Vagina (tissue), 2 donors: Measurements from ENCODE around the gene NCAPG2. TPM values are rescaled to one million over a fixed set of nuclear protein-coding genes. Genes with fewer than 3 reads are reported as not detected.

Experiments used
- DNase-seq, 2 donors: peaks; one replicate each; pipeline ENCODE4 v3.0.0-alpha.2; 2017; ENCODE audit errors: extremely low spot score in 2 of 2
- H3K27ac ChIP-seq: fragments of 200-600 bp; sonication (generic); one replicate; pipeline ENCODE4 v1.5.1; 2019
- H3K27me3 ChIP-seq: fragments of 200-600 bp; sonication (generic); one replicate; pipeline ENCODE4 v1.5.1; 2019
- H3K36me3 ChIP-seq, 2 donors: fragments of 200-600 bp; sonication (generic); one replicate each; pipeline ENCODE4 v1.5.1; 2017 to 2019
- H3K4me1 ChIP-seq: fragments of 200-600 bp; sonication (generic); one replicate; pipeline ENCODE4 v1.5.1; 2019
- H3K4me3 ChIP-seq, 2 donors: fragments of 200-600 bp; sonication (generic); 1 replicate in 1 of 2; 2 replicates in 1 of 2; pipeline ENCODE4 v1.5.1; 2016 to 2019
- H3K9me3 ChIP-seq: fragments of 200-600 bp; sonication (generic); one replicate; pipeline ENCODE4 v1.5.1; 2019
- POLR2A ChIP-seq, 2 donors: fragments of 450-650 bp; IDR thresholded peaks; one replicate each; pipeline ENCODE4 v1.6.1; 2017; ENCODE audit warnings: antibody characterized with exemption in 2 of 2, mild to moderate bottlenecking in 2 of 2, moderate library complexity in 2 of 2
- POLR2AphosphoS5 ChIP-seq, 2 donors: sonication (generic); formaldehyde crosslinking; IDR thresholded peaks; one replicate each; pipeline ENCODE4 v1.9.0; 2017; ENCODE audit warnings: antibody characterized with exemption in 2 of 2, mild to moderate bottlenecking in 2 of 2, low read depth in 1 of 2; ENCODE audit not compliant: insufficient read depth in 1 of 2
- intact Hi-C: fragments of 100-400 bp; cut with DNase I; formaldehyde crosslinking; loops from one replicate; pipeline ENCODE4 v1.15.1; 2023
- total RNA-seq: library from RNA; depleted of rRNA; stranded (reverse); fragments of >200 nt; gene quantifications from one replicate; pipeline ENCODE4 v1.2.3, GENCODE V29; 2016
- TF ChIP-seq, protein P1 (sequence below), 3 experiments: fragments of 450-650 bp in 2 of 3; fragments of 200-600 bp in 1 of 3; sonication (generic) in 1 of 3; IDR thresholded peaks; one replicate each; pipeline ENCODE4 v1.5.1; 2017 to 2019; ENCODE audit warnings: antibody characterized with exemption in 3 of 3, mild to moderate bottlenecking in 2 of 3, moderate library complexity in 2 of 3

Gene NCAPG2
- total RNA-seq, 1 donor from 2014 or later = 9.6 TPM

DNA sequence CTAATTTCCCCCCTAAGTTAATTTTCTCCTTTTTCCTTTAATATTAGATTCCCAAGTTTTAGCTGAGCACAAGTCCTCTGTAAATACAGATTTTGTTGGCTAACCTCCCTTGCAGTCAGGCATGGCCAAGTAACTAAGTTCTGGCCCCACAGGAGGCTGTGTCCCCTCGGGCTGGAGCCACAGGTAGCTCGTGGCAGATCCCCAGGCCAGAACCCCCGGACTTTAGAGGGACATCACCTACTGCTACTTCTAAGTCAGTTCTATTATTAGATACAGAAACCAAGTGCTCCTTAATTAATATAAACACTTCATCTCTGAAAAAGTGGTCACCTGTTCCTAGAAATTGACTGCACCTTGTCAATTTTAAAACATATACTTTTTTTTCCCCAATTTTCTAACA is 46.1 kb upstream of the NCAPG2 start:
- Histone ChIP-seq H3K4me3 (no peak overlapping the region), H3K27ac (no peak overlapping the region), H3K9me3 (no peaks in the 10 kb centered on the region), H3K27me3 (no peaks in the 10 kb centered on the region), H3K4me1 (no peaks in the 10 kb centered on the region), H3K36me3 (peaks cover 0 to 49% of the 10 kb centered on the region in 2 donors)
- intact Hi-C loops = no loop called here
- DNase-seq = peak in 1 of 2 donors; percentile 12
- TF ChIP-seq POLR2AphosphoS5 (IDR thresholded peaks at IDR 0.05; ENCODE audit: insufficient read depth in 1 of 2, low read depth in 1 of 2) (no peak), POLR2A (IDR thresholded peaks at IDR 0.05) (no peak)
- TF ChIP-seq, protein P1, sequence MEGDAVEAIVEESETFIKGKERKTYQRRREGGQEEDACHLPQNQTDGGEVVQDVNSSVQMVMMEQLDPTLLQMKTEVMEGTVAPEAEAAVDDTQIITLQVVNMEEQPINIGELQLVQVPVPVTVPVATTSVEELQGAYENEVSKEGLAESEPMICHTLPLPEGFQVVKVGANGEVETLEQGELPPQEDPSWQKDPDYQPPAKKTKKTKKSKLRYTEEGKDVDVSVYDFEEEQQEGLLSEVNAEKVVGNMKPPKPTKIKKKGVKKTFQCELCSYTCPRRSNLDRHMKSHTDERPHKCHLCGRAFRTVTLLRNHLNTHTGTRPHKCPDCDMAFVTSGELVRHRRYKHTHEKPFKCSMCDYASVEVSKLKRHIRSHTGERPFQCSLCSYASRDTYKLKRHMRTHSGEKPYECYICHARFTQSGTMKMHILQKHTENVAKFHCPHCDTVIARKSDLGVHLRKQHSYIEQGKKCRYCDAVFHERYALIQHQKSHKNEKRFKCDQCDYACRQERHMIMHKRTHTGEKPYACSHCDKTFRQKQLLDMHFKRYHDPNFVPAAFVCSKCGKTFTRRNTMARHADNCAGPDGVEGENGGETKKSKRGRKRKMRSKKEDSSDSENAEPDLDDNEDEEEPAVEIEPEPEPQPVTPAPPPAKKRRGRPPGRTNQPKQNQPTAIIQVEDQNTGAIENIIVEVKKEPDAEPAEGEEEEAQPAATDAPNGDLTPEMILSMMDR (IDR thresholded peaks at IDR 0.05) = no peak

DNA sequence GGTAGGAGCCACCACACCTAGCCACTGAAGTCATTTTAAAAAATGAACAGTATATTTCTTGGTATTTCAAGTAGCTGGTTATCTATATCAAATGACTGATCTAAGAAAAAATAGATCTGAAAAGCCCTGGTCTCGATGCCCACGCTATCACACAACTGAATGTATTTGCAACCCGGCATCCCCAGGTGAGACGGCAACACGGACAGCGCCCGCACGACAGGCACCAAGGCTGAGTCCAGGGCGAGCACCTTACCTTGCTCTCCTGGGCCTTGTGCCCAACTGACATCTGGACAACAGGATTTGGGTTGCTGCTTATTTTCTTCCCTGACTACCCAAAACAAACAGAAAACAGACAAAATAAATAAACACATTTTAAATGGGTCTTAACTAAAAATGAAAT is 44.8 kb upstream of the NCAPG2 start:
- intact Hi-C loops = no loop called here
- TF ChIP-seq POLR2AphosphoS5 (IDR thresholded peaks at IDR 0.05; ENCODE audit: insufficient read depth in 1 of 2, low read depth in 1 of 2) (no peak), POLR2A (IDR thresholded peaks at IDR 0.05) (no peak)
- TF ChIP-seq, protein P1 (IDR thresholded peaks at IDR 0.05) = no peak
- H3K9me3 ChIP-seq = no peaks in the 10 kb centered on the region
- H3K27me3 ChIP-seq = no peaks in the 10 kb centered on the region
- no peaks in the 10 kb centered on the region for H3K4me1 ChIP-seq
- peak in 1 of 2 donors; percentile 43 for DNase-seq
- no peak overlapping the region for H3K27ac ChIP-seq
- no peak overlapping the region for H3K4me3 ChIP-seq
- peaks cover 0 to 42% of the 10 kb centered on the region in 2 donors for H3K36me3 ChIP-seq

DNA sequence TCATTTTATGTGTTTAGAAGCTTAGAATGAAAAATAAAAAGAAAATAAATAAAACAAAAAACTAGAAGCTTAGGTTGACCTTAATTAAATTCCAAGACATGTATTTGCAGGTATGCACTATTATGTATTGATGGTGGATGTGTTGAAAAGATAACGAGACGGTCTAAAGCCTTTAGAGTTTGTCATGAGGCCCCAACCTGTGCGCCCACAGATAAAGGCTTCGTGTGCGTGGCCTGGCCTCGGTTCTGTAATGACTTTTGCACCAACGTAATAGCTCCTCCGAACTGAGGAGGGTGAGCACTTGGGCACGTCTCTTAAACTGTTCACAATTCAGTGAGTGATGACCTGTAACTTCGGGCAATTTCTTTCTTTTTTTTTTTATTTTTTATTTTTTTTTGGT is 43.7 kb upstream of the NCAPG2 start:
- H3K27me3 ChIP-seq = no peaks in the 10 kb centered on the region
- H3K9me3 ChIP-seq = no peaks in the 10 kb centered on the region
- intact Hi-C loops = no loop called here
- no peak overlapping the region for H3K27ac ChIP-seq
- peaks cover 0 to 40% of the 10 kb centered on the region in 2 donors for H3K36me3 ChIP-seq
- TF ChIP-seq POLR2A (IDR thresholded peaks at IDR 0.05) (no peak), POLR2AphosphoS5 (IDR thresholded peaks at IDR 0.05; ENCODE audit: insufficient read depth in 1 of 2, low read depth in 1 of 2) (no peak)
- TF ChIP-seq, protein P1 (IDR thresholded peaks at IDR 0.05) = no peak
- H3K4me1 ChIP-seq = no peaks in the 10 kb centered on the region
- DNase-seq = peak in 1 of 2 donors; percentile 14
- H3K4me3 ChIP-seq = no peak overlapping the region

GRCh38 chr7:158747408-158747807 is 42.8 kb upstream of the NCAPG2 start:
- H3K36me3 ChIP-seq = peaks cover 0 to 50% of the 10 kb centered on the region in 2 donors
- intact Hi-C loops = no loop called here
- no peaks in the 10 kb centered on the region for H3K9me3 ChIP-seq

GRCh38 chr7:158746957-158747356 is 42.4 kb upstream of the NCAPG2 start:
- intact Hi-C loops = no loop called here
- Histone ChIP-seq H3K27me3 (no peaks in the 10 kb centered on the region), H3K4me1 (no peaks in the 10 kb centered on the region), H3K27ac (no peak overlapping the region), H3K4me3 (no peak overlapping the region), H3K9me3 (no peaks in the 10 kb centered on the region), H3K36me3 (peaks cover 0 to 54% of the 10 kb centered on the region in 2 donors)
- DNase-seq = peak in 1 of 2 donors; percentile 14
- TF ChIP-seq, protein P1 (IDR thresholded peaks at IDR 0.05) = no peak
- no peak for TF ChIP-seq POLR2A (IDR thresholded peaks at IDR 0.05)
- no peak for TF ChIP-seq POLR2AphosphoS5 (IDR thresholded peaks at IDR 0.05; ENCODE audit: insufficient read depth in 1 of 2, low read depth in 1 of 2)

More at GRCh38 chr7:158747408-158747807, 42.8 kb upstream of the NCAPG2 start:
- H3K27me3 ChIP-seq = no peaks in the 10 kb centered on the region
- peak in 1 of 2 donors; percentile 16 for DNase-seq
- no peak overlapping the region for H3K4me3 ChIP-seq
- H3K4me1 ChIP-seq = no peaks in the 10 kb centered on the region
- no peak overlapping the region for H3K27ac ChIP-seq
- TF ChIP-seq POLR2AphosphoS5 (IDR thresholded peaks at IDR 0.05; ENCODE audit: insufficient read depth in 1 of 2, low read depth in 1 of 2) (no peak), POLR2A (IDR thresholded peaks at IDR 0.05) (no peak)
- TF ChIP-seq, protein P1 (IDR thresholded peaks at IDR 0.05) = no peak
